AG10803 (cell line): ENCODE measurements around the gene ITGA1.

Source experiments
- DNase-seq: peaks from one replicate; pipeline ENCODE4 v3.0.0; 2010; ENCODE audit warnings: low read depth
- H3K4me3 ChIP-seq: 2 replicates; pipeline ENCODE4 v1.5.1; 2011; ENCODE audit warnings: mild to moderate bottlenecking, low read length, control low read depth
- TF ChIP-seq, protein P1 (sequence below): conservative IDR thresholded peaks from 2 replicates; pipeline ENCODE4 v1.5.1; 2011; ENCODE audit warnings: mild to moderate bottlenecking, low read length, control low read depth, inconsistent platforms

ITGA1 gene

DNA sequence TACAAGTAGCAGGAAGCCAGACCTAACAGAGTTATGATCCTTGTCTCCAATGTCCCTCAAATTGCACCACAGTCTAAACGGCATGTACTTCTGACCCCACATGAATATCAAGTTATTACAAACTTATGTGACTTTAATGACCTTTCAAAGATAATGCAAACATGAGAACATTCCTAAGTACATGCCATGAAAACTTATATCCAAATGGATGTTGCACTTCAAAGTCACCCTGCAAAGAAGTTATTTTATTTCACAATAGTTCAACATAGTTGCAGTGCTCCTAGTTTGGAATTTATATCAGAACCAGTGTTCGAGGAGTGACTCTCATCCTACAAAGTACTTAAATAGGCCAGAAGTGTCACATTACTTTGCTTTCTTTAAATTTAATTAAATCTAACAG is 41.2 kb upstream of the ITGA1 start:
- peak; percentile 57 for DNase-seq
- TF ChIP-seq, protein P1, sequence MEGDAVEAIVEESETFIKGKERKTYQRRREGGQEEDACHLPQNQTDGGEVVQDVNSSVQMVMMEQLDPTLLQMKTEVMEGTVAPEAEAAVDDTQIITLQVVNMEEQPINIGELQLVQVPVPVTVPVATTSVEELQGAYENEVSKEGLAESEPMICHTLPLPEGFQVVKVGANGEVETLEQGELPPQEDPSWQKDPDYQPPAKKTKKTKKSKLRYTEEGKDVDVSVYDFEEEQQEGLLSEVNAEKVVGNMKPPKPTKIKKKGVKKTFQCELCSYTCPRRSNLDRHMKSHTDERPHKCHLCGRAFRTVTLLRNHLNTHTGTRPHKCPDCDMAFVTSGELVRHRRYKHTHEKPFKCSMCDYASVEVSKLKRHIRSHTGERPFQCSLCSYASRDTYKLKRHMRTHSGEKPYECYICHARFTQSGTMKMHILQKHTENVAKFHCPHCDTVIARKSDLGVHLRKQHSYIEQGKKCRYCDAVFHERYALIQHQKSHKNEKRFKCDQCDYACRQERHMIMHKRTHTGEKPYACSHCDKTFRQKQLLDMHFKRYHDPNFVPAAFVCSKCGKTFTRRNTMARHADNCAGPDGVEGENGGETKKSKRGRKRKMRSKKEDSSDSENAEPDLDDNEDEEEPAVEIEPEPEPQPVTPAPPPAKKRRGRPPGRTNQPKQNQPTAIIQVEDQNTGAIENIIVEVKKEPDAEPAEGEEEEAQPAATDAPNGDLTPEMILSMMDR = no peak
- H3K4me3 ChIP-seq = no peak overlapping the region

DNA sequence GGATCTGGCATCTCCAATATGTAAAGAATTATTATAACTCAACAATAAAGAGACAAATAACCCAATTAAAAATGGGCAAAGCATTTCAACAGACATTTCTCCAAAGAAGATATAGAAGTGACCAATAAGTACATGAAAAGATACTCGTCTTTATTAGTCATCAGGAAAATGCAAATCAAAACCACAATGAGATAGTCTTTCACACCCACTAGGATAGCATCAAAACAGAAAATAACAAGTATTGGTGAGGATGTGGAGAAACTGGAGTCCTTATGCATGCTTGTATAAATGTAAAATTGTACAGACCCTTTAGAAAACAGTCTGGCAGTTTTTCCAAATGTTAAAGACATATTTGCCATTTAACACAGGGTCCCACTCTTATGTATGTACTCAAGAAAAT is 39.1 kb upstream of the ITGA1 start:
- DNase-seq = no peak
- no peak overlapping the region for H3K4me3 ChIP-seq
- TF ChIP-seq, protein P1 = no peak

DNA sequence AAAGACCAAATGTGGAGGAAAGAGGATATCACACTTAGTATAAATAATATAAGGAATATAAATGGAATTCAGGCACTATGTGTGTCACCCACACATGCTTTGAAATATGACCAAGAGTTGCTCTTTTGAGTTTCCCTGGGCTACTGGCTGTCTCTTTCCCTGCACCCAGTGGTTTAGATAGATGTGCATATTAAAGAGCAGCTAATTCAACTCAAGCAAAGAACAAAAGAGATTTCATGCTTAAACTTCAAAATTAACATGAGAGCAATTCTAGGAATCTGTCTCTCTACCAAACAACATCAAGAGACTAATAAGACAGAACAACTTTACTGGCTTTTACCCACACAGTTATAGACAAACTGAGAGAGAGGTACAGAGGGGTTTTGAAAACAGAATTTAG is 38.0 kb upstream of the ITGA1 start:
- TF ChIP-seq, protein P1 = no peak
- DNase-seq = no peak
- no peak overlapping the region for H3K4me3 ChIP-seq

DNA sequence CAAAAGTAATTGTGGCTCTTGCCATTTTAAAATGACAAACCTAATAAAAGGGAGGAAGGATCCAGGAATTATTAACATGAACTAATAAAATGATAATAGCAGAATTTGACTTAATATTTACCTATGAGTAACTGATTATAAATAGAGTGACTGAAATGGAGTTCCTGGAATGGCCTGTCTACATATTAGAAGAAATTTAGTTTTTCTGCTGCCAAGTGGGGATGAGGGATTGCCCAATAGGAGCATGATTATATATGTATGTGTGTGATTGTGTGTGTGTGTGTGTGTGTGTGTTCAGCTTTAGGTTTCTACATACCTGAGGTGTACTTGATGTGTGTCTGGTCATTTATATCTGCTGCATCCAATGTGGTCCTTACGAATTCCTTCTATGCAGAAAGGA is 36.6 kb upstream of the ITGA1 start:
- TF ChIP-seq, protein P1 = no peak
- DNase-seq = no peak
- H3K4me3 ChIP-seq = no peak overlapping the region

DNA sequence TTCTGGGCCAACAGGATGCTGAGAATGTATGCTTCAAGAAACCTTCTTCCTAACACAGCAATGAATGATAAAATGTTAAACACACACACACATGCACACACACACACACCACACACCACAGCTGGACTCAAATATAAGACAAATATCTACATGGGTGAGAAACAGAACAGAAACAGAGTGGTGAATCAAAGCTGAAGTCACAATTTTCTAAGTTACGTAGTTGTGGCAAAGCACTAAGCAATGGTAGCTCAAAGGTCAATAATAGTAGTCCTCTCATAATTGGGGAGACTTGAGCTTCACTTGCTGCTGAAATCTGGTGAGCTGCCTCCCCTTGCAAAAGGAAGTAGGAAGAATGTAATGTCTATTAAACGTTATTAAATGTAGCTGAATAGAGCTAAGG is 33.7 kb upstream of the ITGA1 start:
- H3K4me3 ChIP-seq = no peak overlapping the region
- no peak for DNase-seq
- TF ChIP-seq, protein P1 = no peak

DNA sequence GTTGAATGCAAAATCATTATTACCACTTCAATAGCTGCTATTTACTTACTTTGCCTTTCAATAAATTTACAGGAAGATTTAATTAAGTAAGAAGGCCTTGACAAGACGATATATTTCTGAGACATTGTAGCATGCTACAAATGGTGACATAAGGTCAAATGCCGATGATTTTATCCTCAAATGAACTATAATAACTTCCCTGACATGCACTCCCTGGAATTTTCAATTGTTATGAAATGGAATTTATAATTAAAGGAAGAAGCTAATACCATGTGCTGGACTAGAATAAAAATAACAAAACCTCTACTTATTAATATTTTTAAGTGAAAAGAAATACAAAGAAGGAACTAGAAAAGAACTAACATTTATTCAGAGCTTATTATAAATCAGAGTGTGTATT is 30.2 kb upstream of the ITGA1 start:
- peak; percentile 44 for DNase-seq
- TF ChIP-seq, protein P1 = no peak
- no peak overlapping the region for H3K4me3 ChIP-seq

DNA sequence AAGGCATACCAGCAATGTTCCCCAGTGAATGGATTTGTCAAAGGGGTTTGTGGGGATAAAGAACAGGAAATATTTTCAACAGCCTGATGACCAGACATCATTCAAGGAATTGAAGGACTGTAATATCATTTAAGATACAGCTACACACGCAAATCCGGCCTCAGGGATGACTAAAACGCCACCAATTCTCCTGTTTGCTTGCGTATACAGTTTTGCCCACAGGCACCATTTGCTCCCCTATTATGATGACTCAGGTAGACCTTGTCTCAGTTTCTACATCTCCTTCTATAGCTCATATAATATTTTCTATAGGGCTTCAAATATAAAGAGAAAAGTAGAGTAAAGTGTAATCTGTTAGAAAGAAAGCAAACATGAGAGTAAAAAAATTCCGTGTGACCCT is 29.7 kb upstream of the ITGA1 start:
- no peak for DNase-seq
- no peak overlapping the region for H3K4me3 ChIP-seq
- TF ChIP-seq, protein P1 = no peak
